Measurements from ENCODE around the gene KCNK5. TPM values are rescaled to one million over a fixed set of nuclear protein-coding genes. Genes with fewer than 3 reads are reported as not detected.

Gene KCNK5
- total and polyA plus RNA-seq, 7 donors, result 0.06 to 0.24 (median 0.10) TPM; not detected in 1

DNA sequence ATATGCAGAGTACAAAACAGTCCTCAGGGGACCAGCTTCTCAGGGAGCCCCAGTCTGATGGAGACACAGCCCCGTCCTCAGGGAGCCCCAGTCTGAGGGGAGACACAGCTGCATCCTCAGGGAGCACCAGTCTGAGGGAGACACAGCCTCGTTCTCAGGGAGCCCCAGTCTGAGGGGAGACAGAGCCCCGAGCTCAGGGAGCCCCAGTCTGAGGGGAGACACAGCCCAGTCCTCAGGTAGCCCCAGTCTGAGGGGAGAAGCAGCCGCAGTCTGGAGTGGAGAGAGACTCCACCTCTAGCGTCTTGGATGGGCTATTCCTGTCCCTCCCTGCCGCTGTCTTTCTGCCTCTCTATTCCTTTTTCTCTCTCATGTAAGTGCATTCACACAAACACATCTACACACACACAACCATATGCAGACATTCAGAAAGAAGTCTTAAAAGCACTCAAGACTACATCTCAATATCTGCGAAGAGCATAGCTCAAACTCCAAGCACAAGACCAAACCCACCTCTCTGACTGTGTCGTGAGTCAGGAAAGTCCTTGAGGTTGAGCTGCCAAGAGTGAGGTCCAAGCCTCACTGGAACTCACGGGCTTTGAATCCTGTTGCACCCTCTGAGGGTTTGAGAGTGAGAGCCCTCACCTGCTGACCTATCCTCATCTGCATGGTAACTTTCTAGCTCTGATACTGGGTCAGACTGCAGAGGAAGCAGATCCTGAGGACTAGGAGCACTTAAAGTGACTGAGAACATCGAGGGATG is 61.2 kb downstream of the KCNK5 start:
- no peak overlapping the region for H3K4me3 ChIP-seq
- H3K9me3 ChIP-seq, result peaks cover 8% of the 10 kb centered on the region
- H3K4me1 ChIP-seq, result no peaks in the 10 kb centered on the region
- no peak for TF ChIP-seq CTCF (IDR thresholded peaks at IDR 0.05)
- intact Hi-C loops (cut with DNase I), result loop anchor here (2.0 to 10.0 kb wide), 3 partner anchors 135 to 193 kb away; no protein-coding TSS in a partner anchor
- DNase-seq (no peak), ATAC-seq (no peak)
- 81 to 86% (median 81%) methylated on average over 10 of the region's 10 CpGs for WGBS, 3 donors
- no peaks in the 10 kb centered on the region for H3K36me3 ChIP-seq (ENCODE audit: insufficient read depth in 1 of 2, low read depth in 1 of 2)
- H3K27me3 ChIP-seq (ENCODE audit: insufficient read depth in 3 of 3, low read length in 2 of 3), result peaks cover 0 to 12% (median 0%) of the 10 kb centered on the region in 3 donors
- H3K27ac ChIP-seq, result no peak overlapping the region

DNA sequence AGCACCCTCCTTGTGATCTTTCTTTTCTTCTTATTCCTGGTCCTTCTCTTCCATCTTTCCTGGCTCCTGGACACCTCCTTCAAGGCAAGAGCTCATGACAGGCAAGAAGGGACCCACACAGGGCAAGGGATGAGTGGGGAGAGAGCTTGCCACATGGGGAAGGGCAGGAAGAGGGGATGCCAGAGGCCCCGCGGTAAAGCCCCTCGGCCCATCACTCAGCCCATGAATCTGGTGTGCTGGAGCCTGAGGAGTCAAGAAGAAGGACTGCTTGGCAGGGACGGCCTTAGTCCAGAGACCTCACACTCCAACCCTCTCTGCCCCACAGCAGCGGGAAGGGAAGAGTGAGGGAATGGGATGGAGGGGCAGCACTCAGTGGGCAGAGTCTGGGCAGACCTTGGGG is 62.0 kb downstream of the KCNK5 start:
- peaks cover 8% of the 10 kb centered on the region for H3K9me3 ChIP-seq
- DNase-seq, result no peak
- no peak for TF ChIP-seq CTCF (IDR thresholded peaks at IDR 0.05)
- no peaks in the 10 kb centered on the region for H3K4me1 ChIP-seq
- no peak for ATAC-seq
- 78 to 87% (median 82%) methylated on average over 5 of the region's 5 CpGs for WGBS, 3 donors
- intact Hi-C loops (cut with DNase I), result loop anchor here (2.0 to 10.0 kb wide), 3 partner anchors 135 to 193 kb away; no protein-coding TSS in a partner anchor
- H3K36me3 ChIP-seq (ENCODE audit: insufficient read depth in 1 of 2, low read depth in 1 of 2), result no peaks in the 10 kb centered on the region
- no peak overlapping the region for H3K27ac ChIP-seq
- peaks cover 0 to 12% (median 2%) of the 10 kb centered on the region in 3 donors for H3K27me3 ChIP-seq (ENCODE audit: insufficient read depth in 3 of 3, low read length in 2 of 3)
- H3K4me3 ChIP-seq, result no peak overlapping the region

DNA sequence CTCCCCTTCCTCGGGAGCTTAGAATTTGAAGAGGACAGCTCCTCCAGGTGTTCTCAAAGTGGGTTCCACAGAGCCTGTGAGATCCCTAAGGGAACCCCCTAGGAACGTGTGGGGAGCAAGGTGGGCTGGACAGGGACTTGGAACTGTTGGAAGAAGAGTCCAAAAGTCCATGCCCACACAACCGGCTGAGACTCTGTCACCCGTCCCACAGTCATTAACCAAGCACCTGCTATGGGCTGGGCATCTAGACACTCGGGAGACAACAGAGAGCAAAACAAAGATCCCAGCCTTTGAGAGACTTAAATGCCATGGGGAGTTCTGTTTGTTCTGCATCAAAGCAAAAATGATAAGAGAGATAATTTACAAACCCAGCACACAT is 62.4 kb downstream of the KCNK5 start:
- no peak for TF ChIP-seq CTCF (IDR thresholded peaks at IDR 0.05)
- Histone ChIP-seq H3K4me1 (no peaks in the 10 kb centered on the region), H3K9me3 (peaks cover 8% of the 10 kb centered on the region), H3K27ac (no peak overlapping the region), H3K27me3 (ENCODE audit: insufficient read depth in 3 of 3, low read length in 2 of 3) (peaks cover 0 to 12% (median 2%) of the 10 kb centered on the region in 3 donors), H3K36me3 (ENCODE audit: insufficient read depth in 1 of 2, low read depth in 1 of 2) (no peaks in the 10 kb centered on the region), H3K4me3 (no peak overlapping the region)
- no peak for ATAC-seq
- intact Hi-C loops (cut with DNase I), result loop anchor here (2.0 to 10.0 kb wide), 3 partner anchors 136 to 192 kb away; no protein-coding TSS in a partner anchor
- no peak for DNase-seq
- WGBS, 3 donors, result 48 to 69% (median 48%) methylated on average over 5 of the region's 5 CpGs

- intact Hi-C loops (cut with DNase I), result loop anchor here (2.0 to 10.0 kb wide), 3 partner anchors 136 to 192 kb away; no protein-coding TSS in a partner anchor
- TF ChIP-seq CTCF (IDR thresholded peaks at IDR 0.05), result peak; percentile 84
- peak; percentile 65 to 79 (median 72) for ATAC-seq
- 29 to 33% (median 31%) methylated on average over 20 of the region's 20 CpGs for WGBS, 3 donors
- H3K36me3 ChIP-seq (ENCODE audit: insufficient read depth in 1 of 2, low read depth in 1 of 2), result no peaks in the 10 kb centered on the region
- DNase-seq, result peak; percentile 72 to 85
- no peak overlapping the region for H3K27ac ChIP-seq
- peaks cover 0 to 12% (median 2%) of the 10 kb centered on the region in 3 donors for H3K27me3 ChIP-seq (ENCODE audit: insufficient read depth in 3 of 3, low read length in 2 of 3)
- no peaks in the 10 kb centered on the region for H3K4me1 ChIP-seq
- H3K9me3 ChIP-seq, result peaks cover 3% of the 10 kb centered on the region
- H3K4me3 ChIP-seq, result no peak overlapping the region
Measured at GRCh38 chr6:39166189-39166911, 62.9 kb downstream of the KCNK5 start.

Measured in psoas muscle (tissue), 8 donors.